ENCODE measurements around the gene POLN. TPM values are rescaled to one million over a fixed set of nuclear protein-coding genes. Genes with fewer than 3 reads are reported as not detected.

The POLN gene
- total and polyA plus RNA-seq, 8 donors: 0.29 to 5.1 (median 1.4) TPM; not detected in 2

GRCh38 chr4:2247128-2248043 is 5.5 kb upstream of the POLN start:
- DNase-seq: peak; percentile 4 to 25
- Histone ChIP-seq H3K4me3 (no peak overlapping the region), H3K9me3 (no peaks in the 10 kb centered on the region), H3K27ac (no peak overlapping the region), H3K27me3 (no peaks in the 10 kb centered on the region), H3K4me1 (peaks cover 0 to 41% (median 18%) of the 10 kb centered on the region in 4 donors), H3K36me3 (peaks cover 30 to 58% (median 53%) of the 10 kb centered on the region in 4 donors)
- TF ChIP-seq, protein P1, sequence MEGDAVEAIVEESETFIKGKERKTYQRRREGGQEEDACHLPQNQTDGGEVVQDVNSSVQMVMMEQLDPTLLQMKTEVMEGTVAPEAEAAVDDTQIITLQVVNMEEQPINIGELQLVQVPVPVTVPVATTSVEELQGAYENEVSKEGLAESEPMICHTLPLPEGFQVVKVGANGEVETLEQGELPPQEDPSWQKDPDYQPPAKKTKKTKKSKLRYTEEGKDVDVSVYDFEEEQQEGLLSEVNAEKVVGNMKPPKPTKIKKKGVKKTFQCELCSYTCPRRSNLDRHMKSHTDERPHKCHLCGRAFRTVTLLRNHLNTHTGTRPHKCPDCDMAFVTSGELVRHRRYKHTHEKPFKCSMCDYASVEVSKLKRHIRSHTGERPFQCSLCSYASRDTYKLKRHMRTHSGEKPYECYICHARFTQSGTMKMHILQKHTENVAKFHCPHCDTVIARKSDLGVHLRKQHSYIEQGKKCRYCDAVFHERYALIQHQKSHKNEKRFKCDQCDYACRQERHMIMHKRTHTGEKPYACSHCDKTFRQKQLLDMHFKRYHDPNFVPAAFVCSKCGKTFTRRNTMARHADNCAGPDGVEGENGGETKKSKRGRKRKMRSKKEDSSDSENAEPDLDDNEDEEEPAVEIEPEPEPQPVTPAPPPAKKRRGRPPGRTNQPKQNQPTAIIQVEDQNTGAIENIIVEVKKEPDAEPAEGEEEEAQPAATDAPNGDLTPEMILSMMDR (IDR thresholded peaks at IDR 0.05): no peak
- TF ChIP-seq EP300 (IDR thresholded peaks at IDR 0.05): no peak
- TF ChIP-seq POLR2A (IDR thresholded peaks at IDR 0.05): no peak
- no peak for TF ChIP-seq POLR2AphosphoS5 (IDR thresholded peaks at IDR 0.05)
- intact Hi-C loops (cut with DNase I; ENCODE audit: low total_unique reads): loop anchor here (10.0 kb wide), 1 partner anchor 167 kb away; the partner anchor contains the start of genes CFAP99 and ZFYVE28
- WGBS, 5 donors: 83 to 91% (median 87%) methylated on average over 23 to 42 of the region's 42 CpGs

DNA sequence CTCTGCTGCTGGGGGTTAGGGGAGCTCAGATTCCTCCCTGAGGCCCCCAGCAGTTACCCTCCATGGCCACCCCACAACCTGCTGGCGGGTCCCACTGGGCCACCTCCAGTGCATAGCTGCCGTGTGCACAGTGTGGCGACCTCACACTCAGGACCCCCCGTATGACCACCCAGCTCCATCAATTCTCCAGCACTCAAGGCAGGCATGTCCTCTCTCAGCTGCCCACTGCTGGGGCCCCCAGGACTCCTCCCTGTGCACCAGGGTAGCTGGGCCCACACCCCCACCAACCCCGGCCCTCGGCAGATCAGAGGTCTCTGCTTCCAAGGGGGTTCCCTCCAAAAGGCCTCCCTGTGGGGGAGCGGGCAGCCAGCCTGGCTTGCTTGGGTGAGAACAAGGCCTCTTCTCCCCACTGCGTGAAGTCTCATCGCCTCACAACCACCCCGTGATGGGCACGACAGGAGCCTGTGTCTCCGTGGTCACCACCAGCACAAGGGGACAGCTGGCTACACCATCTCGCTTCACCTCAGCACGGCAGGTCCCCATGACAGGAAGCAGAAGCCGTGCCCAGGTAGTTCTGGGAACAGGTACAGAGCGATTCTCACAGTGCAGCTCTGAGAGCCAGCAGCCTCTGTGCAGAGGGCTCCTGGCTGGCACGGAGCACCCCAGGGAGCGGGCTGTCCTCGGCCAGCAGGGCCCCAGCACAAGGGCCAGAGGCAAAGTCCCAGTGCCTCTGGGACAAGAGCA is 4.6 kb upstream of the POLN start:
- Histone ChIP-seq H3K4me3 (no peak overlapping the region), H3K9me3 (no peaks in the 10 kb centered on the region), H3K27ac (peak overlapping the region in 1 of 5 donors; percentile 88), H3K36me3 (peaks cover 28 to 50% (median 45%) of the 10 kb centered on the region in 4 donors), H3K27me3 (no peaks in the 10 kb centered on the region), H3K4me1 (peaks cover 0 to 44% (median 20%) of the 10 kb centered on the region in 4 donors)
- intact Hi-C loops (cut with DNase I; ENCODE audit: low total_unique reads): loop anchor here (10.0 kb wide), 1 partner anchor 168 kb away; the partner anchor contains the start of genes CFAP99 and ZFYVE28
- WGBS, 5 donors: 80 to 87% (median 85%) methylated on average over 13 to 19 of the region's 19 CpGs
- DNase-seq: peak in 1 of 2 donors; percentile 7
- TF ChIP-seq EP300 (IDR thresholded peaks at IDR 0.05) (no peak), POLR2A (IDR thresholded peaks at IDR 0.05) (no peak), POLR2AphosphoS5 (IDR thresholded peaks at IDR 0.05) (no peak)
- TF ChIP-seq, protein P1 (IDR thresholded peaks at IDR 0.05): no peak

GRCh38 chr4:2245787-2246275 is 3.9 kb upstream of the POLN start:
- peaks cover 2 to 50% (median 23%) of the 10 kb centered on the region in 4 donors for H3K4me1 ChIP-seq
- TF ChIP-seq EP300 (IDR thresholded peaks at IDR 0.05): no peak
- no peak for TF ChIP-seq POLR2A (IDR thresholded peaks at IDR 0.05)
- TF ChIP-seq, protein P1 (IDR thresholded peaks at IDR 0.05): no peak
- no peak for TF ChIP-seq POLR2AphosphoS5 (IDR thresholded peaks at IDR 0.05)
- DNase-seq: peak in 1 of 2 donors; percentile 4
- H3K4me3 ChIP-seq: no peak overlapping the region
- H3K36me3 ChIP-seq: peaks cover 25 to 43% (median 38%) of the 10 kb centered on the region in 4 donors
- peak overlapping the region in 3 of 5 donors; percentile 34 to 88 (median 54) for H3K27ac ChIP-seq
- intact Hi-C loops (cut with DNase I; ENCODE audit: low total_unique reads): loop anchor here (10.0 kb wide), 1 partner anchor 169 kb away; the partner anchor contains the start of genes CFAP99 and ZFYVE28
- H3K27me3 ChIP-seq: no peaks in the 10 kb centered on the region
- WGBS, 5 donors: 67 to 85% (median 78%) methylated on average over 7 of the region's 7 CpGs
- no peaks in the 10 kb centered on the region for H3K9me3 ChIP-seq

Data from stomach (tissue), 9 donors.